GM19372 (cell line): ENCODE measurements around the gene GARNL3.

ENCODE experiments used
- ATAC-seq: cut with Tn5 transposase; IDR thresholded peaks from one replicate; pipeline ENCODE4 v1.9.1; 2021; ENCODE audit warnings: mild to moderate bottlenecking, low read depth, moderate library complexity; ENCODE audit not compliant: unreplicated experiment

The GARNL3 gene

GRCh38 chr9:127397646-127398274 lies 133.2 kb downstream of the GARNL3 start:
- ATAC-seq: no peak

- ATAC-seq: no peak
Observed at GRCh38 chr9:127398275-127398647, 133.7 kb downstream of the GARNL3 start.

- ATAC-seq: no peak
Observed at GRCh38 chr9:127398715-127399400, 134.3 kb downstream of the GARNL3 start.

GRCh38 chr9:127399736-127400269 lies 135.2 kb downstream of the GARNL3 start:
- no peak for ATAC-seq

- no peak for ATAC-seq
Observed at GRCh38 chr9:127402401-127403090, 138.0 kb downstream of the GARNL3 start.

- no peak for ATAC-seq
Observed at GRCh38 chr9:127403507-127404192, 139.1 kb downstream of the GARNL3 start.

- no peak for ATAC-seq
Observed at GRCh38 chr9:127404631-127405030, 140.1 kb downstream of the GARNL3 start.

- no peak for ATAC-seq
Observed at GRCh38 chr9:127405344-127406125, 141.0 kb downstream of the GARNL3 start.

GRCh38 chr9:127406799-127407491 lies 142.4 kb downstream of the GARNL3 start:
- ATAC-seq: no peak

GRCh38 chr9:127407492-127407843 lies 142.9 kb downstream of the GARNL3 start:
- ATAC-seq: no peak

GRCh38 chr9:127411122-127411521 lies 146.5 kb downstream of the GARNL3 start:
- ATAC-seq: no peak

- ATAC-seq: no peak
Observed at GRCh38 chr9:127415141-127415540, 150.6 kb downstream of the GARNL3 start.

GRCh38 chr9:127415657-127416056 lies 151.1 kb downstream of the GARNL3 start:
- no peak for ATAC-seq

GRCh38 chr9:127417131-127418036 lies 152.8 kb downstream of the GARNL3 start:
- ATAC-seq: no peak

GRCh38 chr9:127418037-127418471 lies 153.5 kb downstream of the GARNL3 start:
- ATAC-seq: no peak

GRCh38 chr9:127419348-127419747 lies 154.8 kb downstream of the GARNL3 start:
- ATAC-seq: no peak

- no peak for ATAC-seq
Observed at GRCh38 chr9:127421057-127421456, 156.5 kb downstream of the GARNL3 start.

- no peak for ATAC-seq
Observed at GRCh38 chr9:127422133-127422782, 157.7 kb downstream of the GARNL3 start.
